A172 (cell line): ENCODE data around the gene TMC4. TPM values are rescaled to one million over a fixed set of nuclear protein-coding genes. Genes with fewer than 3 reads are reported as not detected.
A peak's percentile ranks its signal among the peaks of the same experiment; 100 is the strongest.
"Not testable (repeated sequence)": the region's sequence is repeated elsewhere in the genome, so short reads cannot be mapped to it uniquely, and the experiment has no call there.

Experiments
- DNase-seq: peaks from one replicate; pipeline ENCODE4 v3.0.0-alpha.2; 2015; ENCODE audit warnings: low spot score
- total RNA-seq: library from RNA; depleted of rRNA; stranded (reverse); fragments of >200 nt; shearing (Covaris generic); gene quantifications from 2 replicates; pipeline ENCODE4 v1.2.3, GENCODE V29; 2014

TMC4 gene
- total RNA-seq, 1 experiment from 2014 or later: not detected

GRCh38 chr19:54203151-54203611 lies 30.2 kb upstream of the TMC4 start:
- no peak for DNase-seq

- no peak for DNase-seq
Measured at GRCh38 chr19:54201980-54202379, 29.0 kb upstream of the TMC4 start.

- DNase-seq: no peak
Measured at GRCh38 chr19:54201172-54201701, 28.3 kb upstream of the TMC4 start.

- DNase-seq: no peak
Measured at GRCh38 chr19:54199401-54199800, 26.4 kb upstream of the TMC4 start.

GRCh38 chr19:54197121-54197520 lies 24.2 kb upstream of the TMC4 start:
- DNase-seq: no peak

- no peak for DNase-seq
Measured at GRCh38 chr19:54196536-54196935, 23.6 kb upstream of the TMC4 start.

GRCh38 chr19:54194463-54194862 lies 21.5 kb upstream of the TMC4 start:
- DNase-seq: not testable (repeated sequence)

- DNase-seq: no peak
Measured at GRCh38 chr19:54193011-54193410, 20.1 kb upstream of the TMC4 start.

GRCh38 chr19:54191811-54192453 lies 19.0 kb upstream of the TMC4 start:
- no peak for DNase-seq

GRCh38 chr19:54191011-54191810 lies 18.3 kb upstream of the TMC4 start, which contains the start of gene TSEN34:
Gene TSEN34 (plus strand): TSS chr19:54191308. CDS start chr19:54191365, 57 bp downstream.
- DNase-seq: peak; percentile 83

GRCh38 chr19:54190503-54191010 lies 17.6 kb upstream of the TMC4 start:
- DNase-seq: peak; percentile 100

- DNase-seq: peak; percentile 100
Measured at GRCh38 chr19:54189735-54190502, 17.0 kb upstream of the TMC4 start.

- DNase-seq: no peak
Measured at GRCh38 chr19:54189145-54189734, 16.3 kb upstream of the TMC4 start, which contains the start of gene MBOAT7. Gene MBOAT7 (minus strand): TSS chr19:54189580. CDS start chr19:54188508, 1,072 bp downstream.

- DNase-seq: peak; percentile 92
Measured at GRCh38 chr19:54188215-54188871, 15.4 kb upstream of the TMC4 start.

- DNase-seq: no peak
Measured at GRCh38 chr19:54186934-54187381, 14.0 kb upstream of the TMC4 start.

GRCh38 chr19:54186351-54186750 lies 13.4 kb upstream of the TMC4 start:
- no peak for DNase-seq

GRCh38 chr19:54183431-54183830 lies 10.5 kb upstream of the TMC4 start:
- DNase-seq: no peak

GRCh38 chr19:54181894-54182293 lies 8.9 kb upstream of the TMC4 start:
- not testable (repeated sequence) for DNase-seq

- no peak for DNase-seq
Measured at GRCh38 chr19:54180691-54181091, 7.7 kb upstream of the TMC4 start.

- DNase-seq: no peak
Measured at GRCh38 chr19:54179921-54180461, 7.0 kb upstream of the TMC4 start.
